Naive B cell (primary cell): ENCODE measurements around the gene HES5. TPM values are rescaled to one million over a fixed set of nuclear protein-coding genes. Genes with fewer than 3 reads are reported as not detected.

Experiments
- ATAC-seq, 2 donors: fragments of 150-1000 bp; cut with Tn5 transposase; 2 replicates each; pipeline ENCODE4 v1.10.0; 2021; ENCODE audit warnings: low read depth in 2 of 2, mild to moderate bottlenecking in 2 of 2, moderate library complexity in 2 of 2
- DNase-seq: peaks from one replicate; pipeline ENCODE4 v3.0.0; 2022
- H3K27ac Mint-ChIP-seq, 6 donors: one replicate each; pipeline ENCODE4 v1.8.0; 2020 to 2022; ENCODE audit warnings: mild to moderate bottlenecking in 6 of 6, mixed read lengths in 6 of 6, moderate library complexity in 5 of 6, inconsistent platforms in 2 of 6
- H3K27me3 Mint-ChIP-seq, 3 donors: one replicate each; pipeline ENCODE4 v1.8.0; 2021 to 2022; ENCODE audit warnings: mixed read lengths in 3 of 3, mild to moderate bottlenecking in 1 of 3
- H3K36me3 Mint-ChIP-seq, 2 donors: one replicate each; pipeline ENCODE4 v1.8.0; 2020 to 2022; ENCODE audit warnings: mixed read lengths in 2 of 2, inconsistent platforms in 1 of 2, mild to moderate bottlenecking in 1 of 2
- H3K4me1 Mint-ChIP-seq, 3 donors: one replicate each; pipeline ENCODE4 v1.8.0; 2020 to 2022; ENCODE audit warnings: mixed read lengths in 3 of 3, inconsistent platforms in 1 of 3, mild to moderate bottlenecking in 1 of 3, moderate library complexity in 1 of 3
- H3K4me3 Mint-ChIP-seq, 8 donors: one replicate each; pipeline ENCODE4 v1.8.0; 2020 to 2022; ENCODE audit warnings: mild to moderate bottlenecking in 8 of 8, mixed read lengths in 8 of 8, moderate library complexity in 8 of 8, inconsistent platforms in 2 of 8
- H3K9me3 Mint-ChIP-seq, 7 donors: one replicate each; pipeline ENCODE4 v1.8.0; 2020 to 2022; ENCODE audit warnings: mixed read lengths in 7 of 7, mild to moderate bottlenecking in 5 of 7, inconsistent platforms in 2 of 7, moderate library complexity in 1 of 7
- polyA plus RNA-seq, 6 donors: library from polyadenylated mRNA; unstranded; fragments of 300-500 nt; fragmentation: Illumina TruSeq; gene quantifications; one replicate each; pipeline ENCODE4 v1.2.3, GENCODE V29; 2021; ENCODE audit warnings: low read depth in 6 of 6

HES5 gene
- polyA plus RNA-seq, 6 donors from 2014 or later, result not detected

- no peaks in the 10 kb centered on the region for H3K36me3 Mint-ChIP-seq
- no peak overlapping the region for H3K4me3 Mint-ChIP-seq
- DNase-seq (no peak), ATAC-seq (peak; percentile 63 to 66)
- H3K27ac Mint-ChIP-seq, result no peak overlapping the region
- peaks cover 8 to 28% (median 11%) of the 10 kb centered on the region in 3 donors for H3K27me3 Mint-ChIP-seq
- peaks cover 0 to 2% (median 0%) of the 10 kb centered on the region in 3 donors for H3K4me1 Mint-ChIP-seq
- H3K9me3 Mint-ChIP-seq, result no peaks in the 10 kb centered on the region
Measured at GRCh38 chr1:2539312-2539907, 9.3 kb upstream of the HES5 start.

- Mint-ChIP-seq H3K27me3 (peaks cover 11 to 28% (median 11%) of the 10 kb centered on the region in 3 donors), H3K9me3 (no peaks in the 10 kb centered on the region), H3K4me1 (peaks cover 0 to 2% (median 0%) of the 10 kb centered on the region in 3 donors), H3K27ac (peak overlapping the region in 1 of 6 donors; percentile 41), H3K4me3 (no peak overlapping the region), H3K36me3 (no peaks in the 10 kb centered on the region)
- DNase-seq (no peak), ATAC-seq (no peak)
Measured at GRCh38 chr1:2538872-2539271, 8.8 kb upstream of the HES5 start.

DNA sequence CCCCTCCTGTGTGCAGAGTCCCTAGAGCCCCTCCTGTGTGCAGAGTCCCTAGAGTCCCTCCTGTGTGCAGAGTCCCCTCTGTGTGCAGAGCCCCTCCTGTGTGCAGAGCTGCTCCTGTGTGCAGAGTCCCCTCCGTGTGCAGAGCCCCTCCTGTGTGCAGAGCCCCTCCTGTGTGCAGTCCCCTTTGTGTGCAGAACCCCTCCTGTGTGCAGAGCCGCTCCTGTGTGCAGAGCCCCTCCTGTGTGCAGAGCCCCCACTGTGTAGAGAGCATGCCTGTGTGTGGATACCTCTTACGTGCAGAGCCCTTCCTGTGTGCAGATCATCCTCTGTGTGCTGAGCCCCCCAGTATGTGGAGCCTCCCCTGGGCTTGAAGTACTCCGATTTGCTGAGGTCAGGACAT, 8.3 kb upstream of the HES5 start:
- H3K36me3 Mint-ChIP-seq, result no peaks in the 10 kb centered on the region
- peaks cover 0 to 2% (median 0%) of the 10 kb centered on the region in 3 donors for H3K4me1 Mint-ChIP-seq
- DNase-seq, result no peak
- ATAC-seq, result no peak
- H3K4me3 Mint-ChIP-seq, result no peak overlapping the region
- H3K27me3 Mint-ChIP-seq, result peaks cover 13 to 30% (median 16%) of the 10 kb centered on the region in 3 donors
- no peaks in the 10 kb centered on the region for H3K9me3 Mint-ChIP-seq
- no peak overlapping the region for H3K27ac Mint-ChIP-seq

GRCh38 chr1:2537784-2538115, 7.7 kb upstream of the HES5 start:
- Mint-ChIP-seq H3K36me3 (no peaks in the 10 kb centered on the region), H3K27ac (no peak overlapping the region), H3K4me3 (no peak overlapping the region), H3K4me1 (peaks cover 0 to 2% (median 0%) of the 10 kb centered on the region in 3 donors), H3K27me3 (peaks cover 19 to 36% (median 20%) of the 10 kb centered on the region in 3 donors), H3K9me3 (no peaks in the 10 kb centered on the region)
- no peak for ATAC-seq
- DNase-seq, result no peak

- peaks cover 0 to 2% (median 0%) of the 10 kb centered on the region in 3 donors for H3K4me1 Mint-ChIP-seq
Measured at GRCh38 chr1:2535981-2536380, 5.9 kb upstream of the HES5 start.

GRCh38 chr1:2535455-2535854, 5.4 kb upstream of the HES5 start:
- H3K27me3 Mint-ChIP-seq, result peaks cover 19 to 54% (median 20%) of the 10 kb centered on the region in 3 donors
- peaks cover 0 to 4% (median 0%) of the 10 kb centered on the region in 3 donors for H3K4me1 Mint-ChIP-seq
- ATAC-seq (no peak), DNase-seq (no peak)
- H3K36me3 Mint-ChIP-seq, result no peaks in the 10 kb centered on the region
- no peaks in the 10 kb centered on the region for H3K9me3 Mint-ChIP-seq
- no peak overlapping the region for H3K27ac Mint-ChIP-seq
- H3K4me3 Mint-ChIP-seq, result no peak overlapping the region

More at GRCh38 chr1:2535981-2536380, 5.9 kb upstream of the HES5 start:
- ATAC-seq, result no peak
- no peak overlapping the region for H3K27ac Mint-ChIP-seq
- no peak for DNase-seq
- no peaks in the 10 kb centered on the region for H3K36me3 Mint-ChIP-seq
- H3K4me3 Mint-ChIP-seq, result no peak overlapping the region
- H3K9me3 Mint-ChIP-seq, result no peaks in the 10 kb centered on the region
- H3K27me3 Mint-ChIP-seq, result peaks cover 19 to 50% (median 20%) of the 10 kb centered on the region in 3 donors

- Mint-ChIP-seq H3K36me3 (no peaks in the 10 kb centered on the region), H3K9me3 (no peaks in the 10 kb centered on the region), H3K4me1 (peaks cover 0 to 4% (median 0%) of the 10 kb centered on the region in 3 donors), H3K27ac (peak overlapping the region in 1 of 6 donors; percentile 52), H3K27me3 (peaks cover 19 to 54% (median 20%) of the 10 kb centered on the region in 3 donors), H3K4me3 (no peak overlapping the region)
- no peak for ATAC-seq
- no peak for DNase-seq
Measured at GRCh38 chr1:2534687-2535441, 4.8 kb upstream of the HES5 start.

DNA sequence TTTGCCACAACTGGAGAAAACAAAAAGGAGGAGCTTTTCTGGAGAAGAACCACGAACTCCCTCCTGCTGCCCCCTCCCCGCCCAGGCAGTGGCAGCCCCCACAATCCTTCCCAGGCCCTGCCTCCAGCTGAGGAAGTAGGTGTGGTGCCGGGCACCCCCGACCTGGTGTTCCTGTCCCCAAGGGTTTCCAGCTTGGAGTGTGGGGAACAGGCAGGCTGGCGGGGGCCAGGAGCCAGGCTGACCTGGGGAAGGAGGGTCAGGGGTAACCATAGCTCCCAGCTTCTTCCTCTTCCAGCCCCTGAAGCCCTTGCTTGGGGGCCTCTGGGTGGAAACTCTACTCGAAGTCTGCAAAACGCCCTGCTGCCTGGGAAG, 4.2 kb upstream of the HES5 start:
- Mint-ChIP-seq H3K9me3 (no peaks in the 10 kb centered on the region), H3K4me3 (no peak overlapping the region), H3K36me3 (no peaks in the 10 kb centered on the region), H3K27me3 (peaks cover 19 to 54% (median 20%) of the 10 kb centered on the region in 3 donors), H3K4me1 (peaks cover 0 to 4% (median 0%) of the 10 kb centered on the region in 3 donors), H3K27ac (no peak overlapping the region)
- ATAC-seq (no peak), DNase-seq (no peak)

DNA sequence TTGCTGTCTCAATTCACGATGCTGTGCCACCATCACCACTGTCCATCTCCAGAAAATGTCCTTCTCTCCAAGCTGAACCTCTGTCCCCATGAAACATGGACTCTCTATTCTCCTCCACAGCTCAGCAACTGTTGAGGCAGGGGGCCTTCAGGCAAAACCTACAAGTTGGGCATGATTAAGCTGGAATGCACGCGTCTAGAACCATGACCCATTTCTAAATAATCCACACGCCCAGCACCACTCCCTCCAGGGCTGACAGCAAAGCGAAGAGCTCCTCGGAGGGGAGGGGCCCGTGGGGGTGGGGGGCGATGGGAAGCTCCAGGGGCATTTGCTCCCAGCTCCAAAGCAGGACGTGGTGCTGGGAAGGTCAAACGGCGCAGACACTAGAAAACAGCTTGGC, 3.3 kb upstream of the HES5 start:
- ATAC-seq (no peak), DNase-seq (no peak)
- Mint-ChIP-seq H3K36me3 (no peaks in the 10 kb centered on the region), H3K27ac (no peak overlapping the region), H3K4me3 (peak overlapping the region in 1 of 8 donors; percentile 35), H3K27me3 (peaks cover 20 to 49% (median 24%) of the 10 kb centered on the region in 3 donors), H3K4me1 (peaks cover 0 to 11% (median 6%) of the 10 kb centered on the region in 3 donors), H3K9me3 (no peaks in the 10 kb centered on the region)

GRCh38 chr1:2532485-2533160, 2.6 kb upstream of the HES5 start:
- DNase-seq, result no peak
- peaks cover 0 to 11% (median 8%) of the 10 kb centered on the region in 3 donors for H3K4me1 Mint-ChIP-seq
- no peaks in the 10 kb centered on the region for H3K9me3 Mint-ChIP-seq
- H3K27me3 Mint-ChIP-seq, result peaks cover 20 to 50% (median 24%) of the 10 kb centered on the region in 3 donors
- no peaks in the 10 kb centered on the region for H3K36me3 Mint-ChIP-seq
- no peak overlapping the region for H3K27ac Mint-ChIP-seq
- ATAC-seq, result no peak
- H3K4me3 Mint-ChIP-seq, result peak overlapping the region in 1 of 8 donors; percentile 40

- Mint-ChIP-seq H3K27ac (no peak overlapping the region), H3K9me3 (no peaks in the 10 kb centered on the region), H3K27me3 (peaks cover 9 to 52% (median 16%) of the 10 kb centered on the region in 3 donors), H3K4me1 (peaks cover 5 to 17% (median 17%) of the 10 kb centered on the region in 3 donors), H3K36me3 (no peaks in the 10 kb centered on the region), H3K4me3 (peak overlapping the region in 6 of 8 donors; percentile 39 to 82 (median 52))
- DNase-seq, result no peak
- ATAC-seq, result no peak
Measured at GRCh38 chr1:2530513-2531361, 674 bp upstream of the HES5 start.

- Mint-ChIP-seq H3K27ac (peak overlapping the region in 4 of 6 donors; percentile 34 to 75 (median 62)), H3K36me3 (no peaks in the 10 kb centered on the region), H3K4me1 (peaks cover 11 to 31% (median 30%) of the 10 kb centered on the region in 3 donors), H3K27me3 (peaks cover 9 to 42% (median 16%) of the 10 kb centered on the region in 3 donors), H3K9me3 (no peaks in the 10 kb centered on the region), H3K4me3 (peak overlapping the region; percentile 80 to 90 (median 87))
- peak; percentile 32 to 40 for ATAC-seq
- DNase-seq, result peak; percentile 57
Measured at GRCh38 chr1:2528966-2529783, 888 bp downstream of the HES5 start.
